H9 (cell line): ENCODE measurements around the gene B9D1. TPM values are rescaled to one million over a fixed set of nuclear protein-coding genes. Genes with fewer than 3 reads are reported as not detected.

Experiments used
- DNase-seq: peaks from one replicate; pipeline ENCODE4 v3.0.0-alpha.2; 2017
- H2AFZ ChIP-seq: one replicate; pipeline ENCODE4 v1.6.1; 2013; ENCODE audit warnings: mild to moderate bottlenecking, low read length, control low read depth, moderate library complexity
- H2AK5ac ChIP-seq: 2 replicates; pipeline ENCODE4 v1.6.1; 2013; ENCODE audit warnings: low read length, control low read depth, mixed read lengths; ENCODE audit not compliant: insufficient read length
- H2BK120ac ChIP-seq: one replicate; pipeline ENCODE4 v1.6.1; 2013; ENCODE audit warnings: low read depth, mild to moderate bottlenecking, low read length, control low read depth, inconsistent platforms; ENCODE audit not compliant: poor library complexity, severe bottlenecking
- H2BK12ac ChIP-seq: 2 replicates; pipeline ENCODE4 v1.6.1; 2013; ENCODE audit warnings: low read length, control low read depth, mixed read lengths, low read depth; ENCODE audit not compliant: insufficient read length
- H2BK15ac ChIP-seq: 2 replicates; pipeline ENCODE4 v1.6.1; 2013; ENCODE audit warnings: low read depth, low read length, control low read depth
- H2BK20ac ChIP-seq: one replicate; pipeline ENCODE4 v1.6.1; 2013; ENCODE audit warnings: low read depth, mild to moderate bottlenecking, low read length, control low read depth, inconsistent platforms; ENCODE audit not compliant: poor library complexity, severe bottlenecking
- H2BK5ac ChIP-seq: 2 replicates; pipeline ENCODE4 v1.6.1; 2013; ENCODE audit warnings: low read length, control low read depth, mixed read lengths; ENCODE audit not compliant: insufficient read length
- H3K14ac ChIP-seq: 2 replicates; pipeline ENCODE4 v1.6.1; 2013; ENCODE audit warnings: low read length, control low read depth; ENCODE audit not compliant: insufficient read depth
- H3K18ac ChIP-seq: 2 replicates; pipeline ENCODE4 v1.6.1; 2013; ENCODE audit warnings: low read depth, mild to moderate bottlenecking, mixed read lengths, low read length, control low read depth; ENCODE audit not compliant: insufficient read length
- H3K23ac ChIP-seq: 2 replicates; pipeline ENCODE4 v1.6.1; 2013; ENCODE audit warnings: low read length, control low read depth, mixed read lengths, low read depth; ENCODE audit not compliant: insufficient read length
- H3K23me2 ChIP-seq: 2 replicates; pipeline ENCODE4 v1.6.1; 2013; ENCODE audit warnings: low read depth, mild to moderate bottlenecking, mixed read lengths, low read length, control low read depth; ENCODE audit not compliant: insufficient read length, poor library complexity, severe bottlenecking
- H3K27ac ChIP-seq: 2 replicates; pipeline ENCODE4 v1.5.1; 2013; ENCODE audit warnings: low read length, control low read depth, mixed read lengths, low read depth; ENCODE audit not compliant: insufficient read length
- H3K27me3 ChIP-seq: 2 replicates; pipeline ENCODE4 v1.6.1; 2013; ENCODE audit warnings: low read length, control low read depth, inconsistent platforms; ENCODE audit not compliant: insufficient read depth
- H3K4ac ChIP-seq: 2 replicates; pipeline ENCODE4 v1.6.1; 2013; ENCODE audit warnings: low read depth, mild to moderate bottlenecking, control low read depth, inconsistent platforms, low read length, moderate library complexity
- H3K4me1 ChIP-seq: 2 replicates; pipeline ENCODE4 v1.6.1; 2013; ENCODE audit warnings: low read length, control low read depth, inconsistent platforms; ENCODE audit not compliant: insufficient read depth
- H3K4me2 ChIP-seq: 2 replicates; pipeline ENCODE4 v1.6.1; 2013; ENCODE audit warnings: low read length, control low read depth, mixed read lengths; ENCODE audit not compliant: insufficient read length, insufficient read depth
- H3K56ac ChIP-seq: 2 replicates; pipeline ENCODE4 v1.6.1; 2013; ENCODE audit warnings: low read depth, mild to moderate bottlenecking, mixed read lengths, low read length, control low read depth; ENCODE audit not compliant: insufficient read length
- H3K79me1 ChIP-seq: 2 replicates; pipeline ENCODE4 v1.6.1; 2013; ENCODE audit warnings: low read depth, mild to moderate bottlenecking, moderate library complexity, low read length, control low read depth, inconsistent platforms; ENCODE audit not compliant: insufficient read depth, poor library complexity, severe bottlenecking
- H3K79me2 ChIP-seq: 2 replicates; pipeline ENCODE4 v1.6.1; 2013; ENCODE audit warnings: low read length, control low read depth, inconsistent platforms; ENCODE audit not compliant: insufficient read depth
- H3K9ac ChIP-seq: 2 replicates; pipeline ENCODE4 v1.6.1; 2013; ENCODE audit warnings: low read length, control low read depth, mixed read lengths; ENCODE audit not compliant: insufficient read length; ENCODE audit errors: extremely low read depth
- H3K9me3 ChIP-seq: one replicate; pipeline ENCODE4 v1.6.1; 2013; ENCODE audit warnings: low read depth, low read length, inconsistent platforms; ENCODE audit not compliant: control insufficient read depth
- H3T11ph ChIP-seq: one replicate; pipeline ENCODE4 v1.6.1; 2013; ENCODE audit warnings: mild to moderate bottlenecking, low read length, control low read depth, inconsistent platforms
- H4K20me1 ChIP-seq: one replicate; pipeline ENCODE4 v1.6.1; 2013; ENCODE audit not compliant: control insufficient read depth, insufficient read length, insufficient read depth
- H4K5ac ChIP-seq: 2 replicates; pipeline ENCODE4 v1.6.1; 2013; ENCODE audit warnings: low read depth, mild to moderate bottlenecking, mixed read lengths, low read length, control low read depth; ENCODE audit not compliant: insufficient read length
- H4K8ac ChIP-seq: replicated peaks from 2 replicates; pipeline ENCODE4 v1.6.1; 2013; ENCODE audit warnings: low read length, control low read depth, mixed read lengths, low read depth; ENCODE audit not compliant: insufficient read length
- H4K91ac ChIP-seq: 2 replicates; pipeline ENCODE4 v1.6.1; 2013; ENCODE audit warnings: low read depth, mild to moderate bottlenecking, moderate library complexity, mixed read lengths, low read length, control low read depth; ENCODE audit not compliant: insufficient read length
- H3K27ac Mint-ChIP-seq, 3 experiments: 2 replicates in 2 of 3; 3 replicates in 1 of 3; pipeline ENCODE4 v1.8.0; 2020 to 2021; ENCODE audit warnings: mixed read lengths in 3 of 3, mild to moderate bottlenecking in 1 of 3, moderate library complexity in 1 of 3
- H3K27me3 Mint-ChIP-seq: 2 replicates; pipeline ENCODE4 v1.8.0; 2021; ENCODE audit warnings: low read depth, mild to moderate bottlenecking, moderate library complexity, mixed read lengths
- H3K36me3 Mint-ChIP-seq, 3 experiments: 2 replicates in 2 of 3; 3 replicates in 1 of 3; pipeline ENCODE4 v1.8.0; 2020 to 2021; ENCODE audit warnings: low read depth in 3 of 3, mixed read lengths in 3 of 3; ENCODE audit not compliant: insufficient read depth in 1 of 3
- H3K4me1 Mint-ChIP-seq, 2 experiments: 2 replicates each; pipeline ENCODE4 v1.8.0; 2020; ENCODE audit warnings: mixed read lengths in 2 of 2
- H3K4me3 Mint-ChIP-seq, 2 experiments: 2 replicates in 1 of 2; 3 replicates in 1 of 2; pipeline ENCODE4 v1.8.0; 2020 to 2021; ENCODE audit warnings: mild to moderate bottlenecking in 2 of 2, mixed read lengths in 2 of 2, moderate library complexity in 1 of 2
- H3K9me3 Mint-ChIP-seq, 2 experiments: 2 replicates in 1 of 2; 3 replicates in 1 of 2; pipeline ENCODE4 v1.8.0; 2020; ENCODE audit warnings: mild to moderate bottlenecking in 2 of 2, mixed read lengths in 2 of 2, moderate library complexity in 1 of 2
- CTCF ChIP-seq: fragments of 200-600 bp; sonication (generic); conservative IDR thresholded peaks from 3 replicates; pipeline ENCODE4 v1.8.0; 2021; ENCODE audit warnings: antibody characterized with exemption, mild to moderate bottlenecking
- WGBS: extraction: QIAGEN DNeasy Blood & Tissue Kit; methylation state at CpG from one replicate; pipeline ENCODE4 v1.1.7; 2013; ENCODE audit warnings: missing lambda C conversion rate, low lambda C conversion rate, mixed read lengths; ENCODE audit not compliant: insufficient read length; ENCODE audit errors: extremely low coverage; 5-methylcytosine and 5-hydroxymethylcytosine counted together
- total RNA-seq: library from RNA; stranded (reverse); gene quantifications from 2 replicates; pipeline ENCODE4 v1.2.1, GENCODE V29; 2021

The B9D1 gene
- total RNA-seq, 1 experiment from 2014 or later, result 30.4 TPM

GRCh38 chr17:19347323-19348080 lies 15.0 kb downstream of the B9D1 start:
- H3K9me3 Mint-ChIP-seq, result no peaks in the 10 kb centered on the region
- H3K4me3 Mint-ChIP-seq, result no peak overlapping the region
- H2BK12ac ChIP-seq, result no peak overlapping the region
- no peak overlapping the region for H4K91ac ChIP-seq
- H3K14ac ChIP-seq, result no peak overlapping the region
- DNase-seq, result peak; percentile 28
- no CpG with 5 or more reads among the region's 13 CpGs for WGBS
- no peaks in the 10 kb centered on the region for H3K4me1 ChIP-seq
- no peak overlapping the region for H3K56ac ChIP-seq
- H4K20me1 ChIP-seq, result no peaks in the 10 kb centered on the region
- H3K27me3 Mint-ChIP-seq, result no peaks in the 10 kb centered on the region
- H2BK120ac ChIP-seq, result no peak overlapping the region
- 0 out of 4 replicates have a peak, but pooled peaks cover 0 to 4% of the 10 kb centered on the region in 2 experiments for H3K4me1 Mint-ChIP-seq
- no peak overlapping the region for H4K8ac ChIP-seq
- no peaks in the 10 kb centered on the region for H3K23me2 ChIP-seq
- no peak overlapping the region for H2AK5ac ChIP-seq
- no peaks in the 10 kb centered on the region for H3K9me3 ChIP-seq
- no peak overlapping the region for H3K18ac ChIP-seq
- H4K5ac ChIP-seq, result no peak overlapping the region
- peaks cover 6 to 26% (median 20%) of the 10 kb centered on the region in 3 experiments; a peak in 6 of 7 replicates for H3K36me3 Mint-ChIP-seq
- H2BK15ac ChIP-seq, result no peak overlapping the region
- H2AFZ ChIP-seq, result no peak overlapping the region
- H3K79me2 ChIP-seq, result no peaks in the 10 kb centered on the region
- no peak for TF ChIP-seq CTCF
- no peaks in the 10 kb centered on the region for H3K79me1 ChIP-seq
- no peak overlapping the region for H3K23ac ChIP-seq
- H3T11ph ChIP-seq, result no peak overlapping the region
- no peak overlapping the region for H2BK20ac ChIP-seq
- no peak overlapping the region; a peak in 1 of 7 replicates for H3K27ac Mint-ChIP-seq
- no peak overlapping the region for H3K27ac ChIP-seq
- no peak overlapping the region for H3K4ac ChIP-seq
- no peak overlapping the region for H3K4me2 ChIP-seq
- H3K9ac ChIP-seq, result no peak overlapping the region
- no peak overlapping the region for H2BK5ac ChIP-seq
- no peaks in the 10 kb centered on the region for H3K27me3 ChIP-seq
